Measurements from ENCODE around the gene FRS3.
A peak's percentile ranks its signal among the peaks of the same experiment; 100 is the strongest.

The FRS3 gene

DNA sequence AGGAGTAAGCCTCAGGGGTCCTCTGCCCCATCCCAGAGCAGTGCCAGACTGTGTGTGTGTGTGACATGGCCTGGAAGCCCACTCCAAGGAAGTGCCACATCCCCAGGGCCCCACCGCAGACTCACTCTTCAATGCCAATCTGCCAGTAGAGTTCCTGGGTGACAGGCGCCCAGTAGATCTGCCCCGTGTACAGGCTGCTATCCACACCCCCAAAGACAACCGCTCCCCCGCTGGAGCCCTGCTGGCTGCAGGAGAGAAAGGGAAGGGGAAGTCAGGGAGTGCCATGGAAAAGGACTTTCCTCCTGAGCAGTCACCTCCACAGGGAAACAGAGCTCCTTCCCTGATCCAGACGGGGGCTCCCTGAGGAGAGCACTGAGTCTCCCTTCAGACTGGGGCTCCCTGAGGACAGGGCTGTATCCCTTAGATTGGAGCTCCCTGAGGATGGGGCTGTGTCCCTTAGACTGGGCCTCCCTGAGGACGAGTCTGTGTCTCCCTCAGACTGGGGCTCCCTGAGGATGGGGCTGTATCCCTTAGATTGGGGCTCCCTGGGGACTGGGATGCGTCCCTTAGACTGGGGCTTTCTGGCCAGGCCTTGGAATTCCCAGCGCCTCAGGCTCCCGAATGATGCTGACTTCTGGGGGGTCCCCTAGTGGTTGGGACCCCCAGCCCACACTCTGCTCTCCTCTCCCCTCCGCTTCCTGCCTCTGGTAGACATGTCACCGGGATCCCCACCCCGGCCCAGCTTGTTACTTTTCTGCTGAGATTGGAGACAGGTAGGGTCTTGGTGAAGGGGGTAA, 39.1 kb downstream of the FRS3 start:
- DNase-seq = no peak

DNA sequence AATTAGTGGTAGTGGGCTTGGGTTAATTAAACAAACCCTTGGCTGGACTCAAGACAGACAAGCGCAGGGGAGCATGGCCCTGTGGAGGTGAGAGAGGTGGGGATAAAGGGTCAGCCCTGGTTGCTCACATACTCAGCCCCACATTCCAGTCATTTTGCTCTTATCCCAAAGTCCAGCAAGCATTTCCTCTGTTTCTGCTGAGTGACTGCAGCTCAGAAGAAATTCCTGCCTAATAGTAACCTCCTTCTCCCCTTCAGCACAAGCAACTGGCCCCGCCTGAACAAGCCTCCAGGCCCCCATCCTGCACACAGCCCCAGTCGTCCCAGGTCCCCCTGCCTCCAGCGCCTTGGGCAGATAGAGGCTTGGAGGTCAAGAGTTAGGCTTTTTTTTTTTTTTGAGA, 40.7 kb downstream of the FRS3 start:
- DNase-seq = no peak

DNA sequence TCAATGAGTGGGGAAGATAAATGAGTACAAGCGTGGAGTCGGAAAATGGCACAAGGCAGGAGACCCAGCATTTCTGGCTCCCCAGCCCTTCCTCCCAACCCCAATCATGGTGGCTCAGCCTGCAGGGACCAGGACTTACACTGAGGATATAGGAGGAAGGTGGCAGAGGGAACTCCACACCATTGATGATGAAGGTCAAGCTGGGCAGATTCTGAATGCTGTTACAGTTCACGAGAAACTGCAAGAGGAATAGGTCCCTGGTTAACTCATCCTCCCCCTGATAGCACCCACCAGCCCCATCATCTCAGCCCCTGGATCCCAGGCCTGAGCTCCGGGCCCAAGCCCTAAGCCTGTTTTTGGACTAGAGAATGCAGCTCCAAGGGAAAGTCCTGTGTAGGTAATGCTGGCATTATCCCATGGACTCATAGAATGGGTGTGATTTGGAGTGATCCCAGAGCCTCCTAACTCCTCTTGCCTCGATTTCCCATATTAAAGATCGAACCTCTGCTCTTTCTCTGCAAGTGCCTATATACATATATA, 42.0 kb downstream of the FRS3 start:
- DNase-seq = no peak

DNA sequence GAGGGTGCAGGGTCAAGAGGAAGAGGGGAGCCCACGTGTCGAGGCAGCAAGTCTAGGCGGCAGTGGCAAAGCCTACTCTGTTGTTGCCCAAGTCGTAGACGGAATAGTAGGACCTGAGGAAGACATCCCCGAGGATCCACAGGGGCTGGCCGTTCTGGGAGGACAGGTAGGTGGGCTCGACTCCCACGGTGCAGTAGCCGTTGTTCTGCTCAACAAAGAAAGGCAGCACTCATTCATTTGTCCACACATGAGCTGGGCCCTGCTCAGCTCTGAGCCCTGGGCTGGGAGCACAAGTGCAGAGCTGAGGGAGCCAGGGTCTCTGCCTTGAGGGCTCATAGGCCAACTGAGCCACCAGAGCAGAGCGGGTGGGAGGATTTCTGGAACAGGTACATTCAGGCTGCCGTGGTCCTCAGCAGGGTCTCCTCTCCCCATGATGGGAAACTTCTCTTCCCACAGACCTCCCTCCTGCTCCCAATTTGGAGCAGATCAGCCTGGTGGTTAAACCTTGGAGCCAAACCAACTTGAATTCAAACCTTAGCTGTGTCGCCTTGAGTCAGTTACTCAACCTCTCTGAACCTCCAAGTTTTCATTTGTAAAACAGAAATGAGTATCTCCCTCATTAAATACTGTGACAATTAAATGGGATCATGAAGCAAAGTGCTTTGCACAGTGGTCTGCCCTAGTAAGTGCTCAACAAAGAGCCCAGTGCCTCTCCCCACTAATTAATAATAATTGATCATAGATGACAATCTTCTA, 42.7 kb downstream of the FRS3 start:
- no peak for DNase-seq

DNA sequence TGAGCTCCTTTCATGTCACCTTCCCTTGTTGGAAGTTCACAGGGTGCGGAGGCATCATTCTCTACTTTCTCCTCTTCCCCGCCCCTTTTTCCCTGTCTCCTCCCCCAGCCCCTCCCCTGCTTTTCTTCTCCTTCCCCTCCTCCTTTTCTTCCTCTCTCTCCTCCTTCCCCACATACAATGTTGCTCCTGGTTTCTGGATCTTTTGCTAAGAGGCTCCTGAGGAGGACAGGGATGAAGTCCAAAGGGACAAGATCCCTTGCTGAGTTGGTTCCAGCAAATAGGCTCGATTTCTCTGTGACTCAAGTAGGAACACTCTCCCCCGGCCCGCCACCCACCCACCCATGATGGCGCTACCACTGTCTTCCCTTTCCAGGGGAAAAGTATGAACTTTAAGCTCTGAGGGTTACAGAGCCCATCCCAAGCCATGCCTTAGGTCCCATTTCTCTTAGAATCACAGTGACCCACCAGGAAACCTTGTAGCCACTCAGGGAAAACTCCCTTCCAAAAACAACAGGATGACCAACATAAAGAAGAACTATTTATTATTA, 43.4 kb downstream of the FRS3 start:
- no peak for DNase-seq

DNA sequence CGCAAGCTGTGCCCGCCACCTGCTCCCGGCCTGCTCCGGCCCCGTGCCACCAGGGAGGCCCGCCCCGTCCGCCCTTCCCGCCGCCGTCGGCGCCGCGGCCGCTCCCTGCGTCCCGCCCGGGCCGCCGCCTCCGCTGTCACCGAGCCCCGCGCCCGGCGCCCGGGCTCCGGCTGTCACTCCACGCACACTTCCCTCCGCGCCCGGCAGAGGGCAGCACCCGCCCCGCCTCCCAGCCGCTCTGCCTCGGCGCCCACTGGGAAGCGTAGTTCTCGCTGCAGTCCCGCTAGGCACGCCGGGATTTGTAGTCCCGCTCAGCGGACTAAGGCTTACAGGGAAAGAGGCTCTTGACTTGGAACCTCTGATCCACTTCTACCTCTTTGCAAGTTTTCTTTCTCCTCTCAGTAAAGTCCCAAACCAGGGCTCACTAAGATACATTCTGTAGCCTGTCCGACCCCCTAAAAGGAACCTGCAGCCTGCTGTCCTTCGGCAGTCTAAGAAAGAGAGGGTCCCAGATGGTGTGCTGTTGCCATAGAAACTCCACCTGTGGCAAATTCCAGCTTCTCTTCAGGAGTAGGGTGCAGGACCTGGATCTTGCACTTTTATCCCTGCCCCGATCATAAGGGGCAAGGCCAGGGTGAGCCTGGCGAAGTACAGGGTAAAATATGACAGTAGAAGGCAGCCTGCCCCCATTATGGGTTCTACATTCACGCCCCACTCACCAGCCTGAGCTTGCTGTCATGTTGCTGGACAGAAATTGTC, 44.1 kb downstream of the FRS3 start, which contains the start of gene TFEB:
TSS of gene TFEB (minus strand) at position 182 of the 759 bp plus-strand sequence. CDS start 44,395 bp downstream, outside the sequence.
- DNase-seq = peak; percentile 96

DNA sequence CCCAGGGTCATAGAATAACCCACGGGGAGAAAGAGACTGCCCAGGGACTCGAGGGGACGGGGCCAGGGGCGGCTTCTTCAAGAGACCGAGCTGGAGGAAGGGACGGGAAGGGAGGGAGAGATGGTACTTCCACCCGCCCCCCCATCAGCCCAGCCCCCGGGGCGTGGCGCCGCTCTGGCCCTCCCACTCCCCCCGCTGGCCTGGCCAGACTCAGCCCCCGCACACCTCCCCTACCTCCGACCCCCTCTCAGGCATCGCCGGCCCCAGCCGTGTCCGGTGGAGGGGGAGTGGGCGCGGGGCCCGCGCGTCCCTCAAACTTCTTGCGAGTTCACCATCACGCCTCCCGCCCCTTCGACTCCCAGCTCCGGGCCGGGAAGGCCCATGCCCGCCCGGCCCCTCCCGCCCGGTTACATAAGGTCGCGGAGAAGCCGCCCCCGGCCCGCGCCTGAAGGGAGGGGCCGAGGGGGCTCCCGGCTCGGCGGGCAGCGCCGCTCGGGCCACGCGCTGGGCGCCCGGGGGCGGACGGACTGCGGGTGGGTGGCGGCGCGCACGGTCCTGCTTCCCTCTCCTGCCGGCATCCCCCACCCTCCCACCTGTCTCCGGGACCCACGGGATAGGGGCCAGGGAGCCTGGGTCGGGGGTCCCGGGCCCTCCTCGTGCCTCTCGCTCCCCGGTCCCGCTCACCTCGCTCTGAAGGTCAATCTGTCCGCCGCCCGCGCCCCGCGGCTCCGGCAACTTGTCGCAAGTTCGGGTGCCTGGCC, 44.9 kb downstream of the FRS3 start:
- peak; percentile 76 for DNase-seq

DNA sequence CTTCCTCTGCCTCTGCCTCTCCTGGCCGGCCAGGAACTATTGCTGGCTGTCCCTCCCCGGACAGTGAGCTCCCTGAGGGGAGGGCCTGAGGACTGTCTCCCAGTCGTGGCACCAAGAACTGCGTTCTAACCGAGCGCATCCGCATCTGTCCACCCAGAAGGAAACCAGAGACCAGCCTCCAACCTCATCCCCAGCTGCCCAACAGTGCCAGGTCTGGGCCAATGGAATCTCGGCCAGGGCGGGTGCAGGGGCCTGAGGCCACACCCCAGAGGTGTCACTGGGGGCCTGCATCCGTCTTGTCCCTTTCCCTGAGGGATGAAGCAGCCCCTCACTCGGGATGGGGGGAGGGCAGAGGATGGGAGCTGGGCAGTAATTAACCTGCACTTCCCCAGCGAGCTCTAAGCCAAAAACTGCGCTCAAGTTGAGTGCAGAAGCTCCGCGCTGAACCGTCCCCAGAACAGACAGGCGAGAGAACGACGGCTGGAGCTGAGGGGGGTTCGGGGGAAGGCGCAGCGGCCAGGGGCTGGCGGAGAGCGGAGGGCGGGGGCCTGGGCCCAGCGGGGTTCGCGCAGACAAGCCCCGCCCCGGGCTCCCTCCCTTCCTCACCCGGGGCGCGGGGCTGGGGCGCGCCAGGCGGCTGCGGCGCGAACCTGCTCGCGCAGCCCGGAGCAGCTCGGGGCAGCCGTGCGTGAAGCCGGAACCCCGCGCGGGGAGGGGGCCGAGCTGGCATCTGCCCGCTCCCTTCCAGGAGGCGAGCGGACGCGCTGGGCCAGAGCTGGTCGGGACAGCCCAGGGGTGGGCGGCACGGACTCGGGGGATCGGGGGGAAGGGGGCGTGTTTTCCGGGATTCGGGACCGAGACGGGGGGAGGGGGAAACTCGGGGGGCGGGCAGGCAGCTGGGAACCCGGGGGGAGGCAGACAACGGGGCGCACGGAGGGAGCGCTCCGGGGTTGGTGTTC, 45.7 kb downstream of the FRS3 start:
- peak; percentile 74 for DNase-seq

DNA sequence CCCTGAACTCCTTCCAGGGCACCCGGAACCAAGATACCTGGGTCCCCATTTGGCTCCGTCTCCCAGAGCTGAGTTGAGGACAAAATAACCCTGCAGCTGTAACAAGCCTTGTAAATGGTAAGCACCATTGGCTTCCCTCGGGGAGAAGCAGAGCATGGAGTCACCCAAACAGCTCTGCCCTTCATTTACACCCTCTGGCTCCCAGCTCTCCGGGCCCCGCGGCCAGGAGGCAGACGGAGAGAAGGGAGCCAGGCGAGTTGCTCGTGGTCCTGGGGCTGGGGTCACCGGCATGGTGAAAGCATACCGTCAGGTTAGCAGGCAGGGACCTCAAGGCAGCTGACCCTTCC, 46.4 kb downstream of the FRS3 start:
- DNase-seq = no peak

DNA sequence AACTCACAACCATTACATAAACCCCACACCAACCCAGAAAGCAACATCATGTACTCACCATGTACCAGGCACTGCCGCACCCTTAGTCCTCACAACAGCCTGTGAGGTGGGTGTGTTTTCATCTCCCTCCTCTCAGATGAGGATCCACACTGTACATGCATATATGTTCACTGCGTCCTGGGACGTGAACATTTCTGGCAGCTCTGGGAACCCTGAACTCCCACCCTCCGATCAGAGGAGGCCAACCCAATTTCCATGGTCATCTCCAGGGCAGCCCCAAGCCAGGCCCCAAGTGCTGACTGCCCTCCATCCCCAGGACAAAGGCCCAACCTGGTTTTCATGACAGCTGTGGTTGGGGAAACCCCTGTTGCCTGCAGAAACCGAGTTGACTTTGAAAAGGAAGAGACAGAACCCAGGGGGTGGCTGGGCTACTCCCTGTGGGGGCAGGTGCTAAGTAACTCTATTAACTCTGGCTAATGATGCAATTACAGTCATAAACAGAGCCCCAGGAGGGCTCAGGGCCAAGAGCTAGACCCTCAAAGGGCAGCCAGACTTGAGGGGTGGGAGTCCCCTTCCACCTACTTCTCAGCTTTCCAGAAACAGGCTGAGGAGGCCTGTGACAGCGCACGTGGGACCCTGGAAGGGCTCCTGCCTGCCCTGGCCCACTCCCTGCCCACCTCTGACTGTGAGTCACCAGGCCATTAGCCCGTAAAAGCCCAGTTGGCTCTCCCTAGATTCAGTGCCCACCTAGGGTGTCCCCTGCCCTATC, 46.9 kb downstream of the FRS3 start:
- peak; percentile 59 for DNase-seq

DNA sequence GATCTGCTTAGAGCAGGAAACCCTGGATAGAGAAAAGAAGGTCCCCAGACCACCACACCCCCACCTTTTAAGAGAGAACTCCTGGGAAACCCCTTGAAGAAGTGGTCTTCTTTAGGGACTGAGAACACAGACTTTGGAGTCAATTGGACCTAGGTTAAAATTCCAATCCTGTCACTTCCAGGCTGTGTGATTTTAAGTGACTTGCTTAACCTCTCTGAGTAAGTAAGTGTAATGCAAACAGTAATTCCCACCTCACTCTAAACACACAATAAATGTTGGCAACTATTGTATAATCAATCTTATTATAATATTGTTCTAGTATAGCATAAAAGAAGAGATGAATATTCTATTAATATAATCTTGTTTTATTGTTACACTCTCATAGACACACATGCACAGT, 47.6 kb downstream of the FRS3 start:
- DNase-seq = no peak

DNA sequence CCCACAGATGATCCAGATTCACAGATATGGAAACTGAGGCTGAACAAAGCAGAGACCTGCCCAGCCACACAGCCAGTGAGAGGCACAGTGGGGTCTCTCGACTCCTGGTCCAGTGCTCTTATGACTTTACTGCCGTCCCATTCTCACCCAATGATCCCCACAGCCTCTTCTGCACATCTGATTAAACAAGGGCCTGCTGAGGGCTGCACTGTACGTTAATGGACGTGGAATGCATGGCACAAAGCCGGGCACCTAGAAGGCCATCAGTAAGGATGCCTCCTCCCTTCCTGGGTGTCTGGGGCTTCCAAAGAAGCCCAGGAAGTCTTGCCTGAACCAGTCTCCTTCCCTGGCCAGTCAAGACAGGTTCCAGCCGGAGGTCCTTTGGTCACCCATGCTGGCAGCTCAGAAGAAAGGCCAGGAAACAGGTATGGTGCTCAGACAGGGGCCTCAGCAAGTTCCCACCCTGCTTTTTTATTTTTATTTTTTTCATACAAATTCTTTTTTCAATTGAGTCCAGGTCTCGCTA, 48.1 kb downstream of the FRS3 start:
- no peak for DNase-seq

DNA sequence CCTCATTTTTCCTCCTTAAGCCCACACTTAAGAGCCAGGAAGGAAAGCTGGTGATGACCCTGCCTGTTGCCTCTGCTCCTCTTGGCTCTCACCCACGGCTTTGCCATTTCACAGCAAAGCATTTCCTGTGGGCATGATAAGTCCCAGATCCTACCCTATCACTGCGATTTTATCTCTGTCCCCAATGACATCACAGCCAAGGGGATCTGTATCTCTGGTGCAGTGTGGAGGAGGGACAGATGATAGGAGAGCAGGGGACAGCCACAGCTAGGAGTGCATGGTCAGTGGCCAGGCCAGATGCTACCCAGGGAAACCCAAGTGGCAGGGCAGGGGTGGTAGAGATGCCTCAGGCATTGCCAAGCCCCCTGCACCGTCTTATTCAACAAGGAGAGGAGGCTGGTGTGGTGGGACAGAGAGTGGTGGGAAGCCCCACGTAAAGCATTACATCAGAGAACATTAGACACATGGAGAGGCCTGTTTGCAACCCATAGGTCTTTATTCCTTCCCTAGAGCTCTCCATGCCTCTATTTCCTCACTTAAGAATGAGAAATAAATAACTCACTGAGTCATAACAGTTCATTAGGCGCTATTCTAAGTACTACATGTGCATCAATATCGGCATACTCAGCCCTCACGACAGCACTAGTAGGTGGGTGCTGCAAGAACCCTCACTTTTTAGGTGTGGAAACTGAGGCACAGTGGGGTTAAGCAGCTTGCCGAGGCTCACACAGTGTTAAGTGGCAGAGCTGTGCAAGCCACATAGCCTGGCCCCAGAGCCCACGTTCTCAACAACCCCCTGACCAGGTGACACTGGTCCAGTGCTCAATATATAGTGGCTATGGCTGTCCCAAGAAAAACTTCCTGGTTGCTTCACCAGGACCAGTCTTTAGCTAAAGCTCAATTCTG, 48.9 kb downstream of the FRS3 start:
- no peak for DNase-seq

DNA sequence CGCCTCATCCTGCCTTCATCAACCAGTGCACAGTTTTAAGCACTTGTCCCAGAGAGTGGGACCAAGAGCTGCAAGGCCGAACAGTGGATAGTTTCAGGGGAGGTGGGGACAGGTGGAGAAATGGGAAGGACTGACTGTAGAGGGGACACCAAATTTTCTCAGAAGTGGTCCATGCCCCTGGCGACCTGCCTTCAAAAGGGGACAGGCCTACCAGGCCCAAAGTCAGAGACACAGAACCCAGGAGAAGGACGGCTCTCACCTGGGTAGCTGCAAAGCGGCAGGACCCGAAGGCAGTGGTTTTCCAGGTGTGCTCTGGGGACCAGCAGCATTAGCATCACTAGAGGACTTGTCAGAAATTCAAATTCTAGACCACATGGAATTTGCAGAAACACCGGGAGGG, 50.1 kb downstream of the FRS3 start:
- no peak for DNase-seq

DNA sequence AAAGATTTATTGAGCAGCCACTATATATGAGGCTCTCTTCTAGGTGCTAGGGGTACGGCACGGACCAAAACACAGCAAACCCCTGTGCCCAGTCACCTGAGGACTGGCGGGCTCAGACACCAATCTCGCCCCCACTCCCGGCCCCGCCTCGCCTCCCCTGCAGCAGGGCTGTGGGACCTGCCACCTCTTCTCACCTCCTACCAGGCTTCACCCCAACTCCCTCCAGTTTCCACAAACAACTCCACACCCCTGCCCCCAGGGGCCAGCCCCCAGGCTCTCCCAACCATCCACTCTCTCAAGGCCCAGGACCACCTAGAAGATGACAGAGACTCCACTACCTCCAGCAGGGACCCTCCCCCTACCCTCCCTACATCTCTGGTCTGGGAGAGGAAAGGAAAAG, 50.7 kb downstream of the FRS3 start:
- no peak for DNase-seq

DNA sequence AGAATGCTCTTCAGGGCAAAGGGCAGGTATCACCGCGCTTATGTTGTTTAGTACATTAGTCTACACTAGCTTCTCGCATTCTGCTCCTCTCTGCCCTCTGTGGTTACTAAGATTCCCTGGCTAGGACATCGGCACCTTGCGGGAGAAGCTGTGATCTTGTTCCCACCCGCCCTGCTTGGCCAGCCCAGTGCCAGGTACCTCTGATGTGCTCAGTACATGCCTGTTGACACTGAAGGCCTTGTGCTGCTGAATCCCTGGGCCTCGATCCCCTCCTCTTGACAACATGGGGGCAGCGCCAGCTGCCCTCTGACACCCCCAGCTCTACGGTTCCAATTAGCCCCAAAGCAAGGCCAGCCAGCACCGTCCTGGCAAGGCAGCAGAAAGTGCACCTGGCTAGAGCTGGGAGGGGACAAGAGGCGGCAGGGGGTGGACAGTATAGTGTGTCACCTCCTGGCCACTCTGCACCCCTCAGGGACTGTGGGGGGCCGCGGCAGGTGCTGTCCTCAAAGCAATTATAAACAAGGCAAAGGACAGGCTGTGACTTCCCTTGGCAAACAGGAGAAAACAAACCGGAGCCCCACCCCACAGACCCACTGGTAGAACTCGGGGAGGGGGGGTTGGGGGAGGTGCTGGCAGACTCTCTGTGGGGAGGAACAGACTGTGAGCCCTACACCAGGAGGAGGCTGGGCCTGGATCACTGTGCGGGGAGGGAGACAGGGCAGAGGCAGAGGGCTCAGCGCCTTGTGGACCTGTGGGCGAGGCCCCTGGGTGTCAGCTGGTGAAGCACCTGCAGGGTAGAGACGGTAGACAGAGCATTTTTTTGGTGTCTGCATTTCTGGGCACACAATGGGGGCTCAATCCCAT, 51.4 kb downstream of the FRS3 start:
- DNase-seq = no peak

DNA sequence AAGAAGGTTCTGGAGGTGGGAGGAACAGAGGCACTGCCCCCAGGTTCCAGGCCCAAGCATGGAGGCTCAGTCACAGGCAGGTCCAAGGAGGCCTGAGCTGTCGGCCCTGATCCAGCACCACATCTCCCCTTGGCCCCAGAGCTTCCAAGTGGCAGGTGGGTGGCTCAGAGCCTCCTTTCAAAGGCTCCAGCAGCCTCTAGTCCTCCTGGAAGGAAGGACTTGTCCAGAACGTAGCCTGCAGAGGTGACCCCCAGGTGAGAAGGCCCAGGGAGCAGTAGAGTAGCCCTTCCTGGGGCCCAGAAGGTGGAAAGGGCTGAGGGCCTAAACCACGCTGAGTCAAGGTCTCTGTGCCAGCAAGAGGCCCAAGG, 52.0 kb downstream of the FRS3 start:
- no peak for DNase-seq

DNA sequence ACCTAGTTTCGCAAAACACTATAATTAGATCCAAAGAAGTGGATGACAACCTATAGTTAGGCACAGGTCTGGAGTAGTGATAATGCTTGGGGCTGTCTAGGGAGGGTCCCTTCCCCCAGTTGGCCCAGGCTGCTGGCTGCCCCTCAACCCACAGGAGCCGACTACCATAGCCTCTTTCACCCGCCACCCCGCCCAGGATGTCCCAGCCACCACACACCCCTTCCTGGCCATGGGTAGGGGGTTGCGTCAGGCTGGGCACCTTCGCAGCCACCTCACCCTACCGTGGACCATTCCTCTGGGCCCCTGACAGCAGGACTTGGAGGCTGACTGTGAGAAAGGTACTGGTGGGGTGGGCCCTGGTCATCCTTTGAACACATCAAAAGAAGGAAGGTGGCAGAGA, 52.8 kb downstream of the FRS3 start:
- no peak for DNase-seq
